CD4-positive, CD25-positive, alpha-beta regulatory T cell (primary cell): ENCODE data around the gene TMEM44. TPM values are rescaled to one million over a fixed set of nuclear protein-coding genes. Genes with fewer than 3 reads are reported as not detected.
A peak's percentile ranks its signal among the peaks of the same experiment; 100 is the strongest.
"Not testable (repeated sequence)": the region's sequence is repeated elsewhere in the genome, so short reads cannot be mapped to it uniquely, and the experiment has no call there.

Experiments used
- ATAC-seq, 2 donors: fragments of 150-1000 bp; cut with Tn5 transposase; one replicate each; pipeline ENCODE4 v1.10.0; 2021; ENCODE audit warnings: low read depth in 2 of 2, moderate number of reproducible peaks in 2 of 2, moderate library complexity in 1 of 2
- DNase-seq, 3 donors: peaks; one replicate each; pipeline versions ENCODE4 v3.0.0 to v3.0.0-alpha.2; 2012 to 2022; ENCODE audit warnings: mixed read lengths in 1 of 3
- H3K27ac ChIP-seq: one replicate; pipeline ENCODE4 v1.7.0; 2013; ENCODE audit warnings: mild to moderate bottlenecking, low read length; ENCODE audit not compliant: insufficient read depth, poor library complexity, severe bottlenecking
- H3K27me3 ChIP-seq: one replicate; pipeline ENCODE4 v1.7.0; 2013; ENCODE audit warnings: low read length; ENCODE audit not compliant: control insufficient read depth, insufficient read depth
- H3K36me3 ChIP-seq: one replicate; pipeline ENCODE4 v1.7.0; 2013; ENCODE audit warnings: mild to moderate bottlenecking, low read length, moderate library complexity; ENCODE audit not compliant: control insufficient read depth, insufficient read depth
- H3K4me1 ChIP-seq: 2 replicates; pipeline ENCODE4 v1.7.0; 2013; ENCODE audit warnings: mild to moderate bottlenecking, low read length; ENCODE audit not compliant: insufficient read depth, control insufficient read depth, poor library complexity, severe bottlenecking
- H3K4me3 ChIP-seq: one replicate; pipeline ENCODE4 v1.7.0; 2013; ENCODE audit warnings: low read depth, mild to moderate bottlenecking, low read length, moderate library complexity
- H3K9me3 ChIP-seq, 2 experiments: 1 replicate in 1 of 2; 2 replicates in 1 of 2; pipeline ENCODE4 v1.7.0; 2013; ENCODE audit warnings: low read length in 2 of 2, mild to moderate bottlenecking in 1 of 2, moderate library complexity in 1 of 2; ENCODE audit not compliant: control insufficient read depth in 2 of 2
- H3K27ac Mint-ChIP-seq, 3 donors: one replicate each; pipeline ENCODE4 v1.8.0; 2020 to 2022; ENCODE audit warnings: mild to moderate bottlenecking in 3 of 3, mixed read lengths in 3 of 3, moderate library complexity in 2 of 3
- H3K27me3 Mint-ChIP-seq: one replicate; pipeline ENCODE4 v1.8.0; 2022; ENCODE audit warnings: mild to moderate bottlenecking, mixed read lengths
- H3K36me3 Mint-ChIP-seq: one replicate; pipeline ENCODE4 v1.8.0; 2020; ENCODE audit warnings: mixed read lengths
- H3K4me1 Mint-ChIP-seq, 4 donors: one replicate each; pipeline ENCODE4 v1.8.0; 2020 to 2022; ENCODE audit warnings: mixed read lengths in 4 of 4, mild to moderate bottlenecking in 1 of 4
- H3K4me3 Mint-ChIP-seq, 4 donors: one replicate each; pipeline ENCODE4 v1.8.0; 2020 to 2022; ENCODE audit warnings: mild to moderate bottlenecking in 4 of 4, mixed read lengths in 4 of 4, moderate library complexity in 3 of 4
- H3K9me3 Mint-ChIP-seq, 7 donors: one replicate each; pipeline ENCODE4 v1.8.0; 2020 to 2022; ENCODE audit warnings: mixed read lengths in 7 of 7, mild to moderate bottlenecking in 3 of 7, moderate library complexity in 2 of 7
- polyA plus RNA-seq, 4 donors: library from polyadenylated mRNA; unstranded; fragments of 300-500 nt; fragmentation: Illumina TruSeq; gene quantifications; one replicate each; pipeline ENCODE4 v1.2.3, GENCODE V29; 2021
- total RNA-seq: library from RNA; stranded (reverse); gene quantifications from one replicate; pipeline ENCODE4 v1.2.3, GENCODE V29; 2022

TMEM44 gene
- total and polyA plus RNA-seq, 5 donors from 2014 or later = 0.41 to 5.5 (median 0.75) TPM

- DNase-seq = no peak
- no peak overlapping the region for H3K4me3 Mint-ChIP-seq
- no peak overlapping the region for H3K4me3 ChIP-seq
- no peak overlapping the region for H3K27ac ChIP-seq
- no peaks in the 10 kb centered on the region for H3K4me1 ChIP-seq
- H3K36me3 Mint-ChIP-seq = no peaks in the 10 kb centered on the region
- H3K36me3 ChIP-seq = no peaks in the 10 kb centered on the region
- no peaks in the 10 kb centered on the region for H3K4me1 Mint-ChIP-seq
- no peaks in the 10 kb centered on the region for H3K27me3 ChIP-seq
- H3K27ac Mint-ChIP-seq = peak overlapping the region in 1 of 3 donors; percentile 64
- ATAC-seq = no peak
- no peaks in the 10 kb centered on the region for H3K9me3 ChIP-seq
- H3K9me3 Mint-ChIP-seq = peaks cover 0 to 3% (median 0%) of the 10 kb centered on the region in 7 donors
- H3K27me3 Mint-ChIP-seq = no peaks in the 10 kb centered on the region
These were observed 26.3 kb downstream of the TMEM44 start for GRCh38 chr3:194606941-194607340.

DNA sequence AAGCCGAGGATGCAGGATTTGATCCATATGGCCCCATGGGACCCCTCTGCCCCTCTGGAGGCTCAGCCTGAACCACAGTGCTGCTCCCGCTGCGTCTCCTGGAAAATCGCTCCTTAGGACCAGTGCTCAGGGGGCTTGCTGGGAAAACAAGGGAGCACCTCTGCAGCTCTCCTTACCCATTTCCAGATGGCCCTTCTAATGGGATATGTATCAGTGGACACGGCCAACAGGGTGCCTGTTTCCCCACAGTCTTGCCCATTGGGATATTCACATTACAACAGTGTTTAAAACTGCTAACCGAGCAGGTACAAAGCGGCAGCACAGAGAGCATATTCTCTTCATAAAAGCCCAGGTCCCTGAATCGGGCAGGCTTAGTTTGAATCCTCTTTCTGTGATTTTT is 27.1 kb downstream of the TMEM44 start:
- no peak overlapping the region for H3K27ac ChIP-seq
- no peaks in the 10 kb centered on the region for H3K27me3 ChIP-seq
- peaks cover 0 to 3% (median 0%) of the 10 kb centered on the region in 7 donors for H3K9me3 Mint-ChIP-seq
- no peak overlapping the region for H3K4me3 Mint-ChIP-seq
- no peaks in the 10 kb centered on the region for H3K36me3 Mint-ChIP-seq
- H3K27me3 Mint-ChIP-seq = no peaks in the 10 kb centered on the region
- H3K4me1 ChIP-seq = no peaks in the 10 kb centered on the region
- no peak for DNase-seq
- no peak overlapping the region for H3K27ac Mint-ChIP-seq
- H3K9me3 ChIP-seq = no peaks in the 10 kb centered on the region
- H3K36me3 ChIP-seq = no peaks in the 10 kb centered on the region
- no peak for ATAC-seq
- H3K4me3 ChIP-seq = no peak overlapping the region
- no peaks in the 10 kb centered on the region for H3K4me1 Mint-ChIP-seq

- not testable (repeated sequence) for H3K27me3 ChIP-seq, H3K9me3 ChIP-seq, H3K4me1 Mint-ChIP-seq, H3K9me3 Mint-ChIP-seq, H3K36me3 Mint-ChIP-seq, H3K27ac ChIP-seq, H3K27ac Mint-ChIP-seq, DNase-seq, ATAC-seq, H3K27me3 Mint-ChIP-seq, H3K36me3 ChIP-seq, H3K4me3 ChIP-seq, H3K4me1 ChIP-seq
- H3K4me3 Mint-ChIP-seq = peak overlapping the region in 1 of 4 donors; percentile 61
These were observed 27.9 kb downstream of the TMEM44 start for GRCh38 chr3:194605314-194605713.

DNA sequence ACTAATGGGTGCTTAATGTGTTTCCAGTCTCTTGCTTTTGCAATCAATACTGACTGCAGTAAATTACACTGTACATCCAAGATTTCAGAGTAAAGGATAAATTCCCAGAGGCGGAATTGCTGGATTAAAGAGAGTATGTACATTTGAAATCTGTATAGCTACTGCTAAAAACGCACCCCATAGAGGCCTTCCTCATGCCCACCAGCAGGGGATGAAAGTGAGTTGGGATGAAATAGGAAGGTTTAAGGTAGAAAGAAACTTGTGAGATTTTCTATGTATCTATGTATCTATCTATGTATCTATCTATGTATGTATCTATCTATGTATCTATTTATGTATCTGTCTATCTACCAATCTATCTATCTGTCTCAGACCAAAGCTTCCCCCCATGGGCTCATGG is 28.4 kb downstream of the TMEM44 start:
- no peaks in the 10 kb centered on the region for H3K36me3 Mint-ChIP-seq

GRCh38 chr3:194604126-194604525 is 29.1 kb downstream of the TMEM44 start:
- Histone ChIP-seq H3K27me3 (no peaks in the 10 kb centered on the region), H3K4me1 (no peaks in the 10 kb centered on the region), H3K36me3 (no peaks in the 10 kb centered on the region), H3K4me3 (no peak overlapping the region), H3K9me3 (no peaks in the 10 kb centered on the region), H3K27ac (no peak overlapping the region)
- H3K27ac Mint-ChIP-seq = no peak overlapping the region
- ATAC-seq (no peak), DNase-seq (no peak)
- no peaks in the 10 kb centered on the region for H3K36me3 Mint-ChIP-seq
- no peaks in the 10 kb centered on the region for H3K27me3 Mint-ChIP-seq
- H3K4me3 Mint-ChIP-seq = no peak overlapping the region
- no peaks in the 10 kb centered on the region for H3K9me3 Mint-ChIP-seq
- H3K4me1 Mint-ChIP-seq = no peaks in the 10 kb centered on the region

More for the DNA sequence above, 28.4 kb downstream of the TMEM44 start:
- DNase-seq (no peak), ATAC-seq (no peak)
- Histone ChIP-seq H3K4me3 (no peak overlapping the region), H3K27ac (no peak overlapping the region), H3K9me3 (no peaks in the 10 kb centered on the region), H3K4me1 (no peaks in the 10 kb centered on the region), H3K27me3 (no peaks in the 10 kb centered on the region), H3K36me3 (no peaks in the 10 kb centered on the region)
- Mint-ChIP-seq H3K4me1 (no peaks in the 10 kb centered on the region), H3K27ac (no peak overlapping the region), H3K27me3 (no peaks in the 10 kb centered on the region), H3K4me3 (peak overlapping the region in 1 of 4 donors; percentile 61), H3K9me3 (no peaks in the 10 kb centered on the region)

DNA sequence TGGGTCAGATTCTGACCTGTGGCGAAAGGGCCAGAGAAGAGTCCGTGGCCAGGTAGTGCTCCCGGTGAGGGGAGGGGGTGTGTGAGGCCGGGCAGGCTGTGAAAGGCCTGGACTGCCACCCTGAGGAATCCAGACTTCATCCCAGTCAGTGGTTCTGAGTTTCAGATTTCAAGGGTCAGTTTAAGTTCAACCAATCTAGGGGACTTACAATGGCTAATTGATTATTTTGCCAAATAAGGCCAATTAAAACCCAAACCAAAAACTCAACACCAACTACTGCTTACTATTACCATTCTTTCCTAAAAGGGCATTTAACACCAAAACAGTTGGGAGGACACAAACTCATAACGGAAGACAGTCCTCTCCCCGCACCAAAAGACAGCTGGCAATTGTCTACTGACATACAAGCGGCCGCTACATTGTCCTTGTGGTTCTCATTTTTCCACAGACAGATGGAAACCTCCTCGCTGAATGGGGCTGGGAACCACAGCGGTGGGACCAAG is 30.5 kb downstream of the TMEM44 start:
- no peaks in the 10 kb centered on the region for H3K36me3 Mint-ChIP-seq
- no peak overlapping the region for H3K27ac Mint-ChIP-seq
- Histone ChIP-seq H3K36me3 (no peaks in the 10 kb centered on the region), H3K27ac (no peak overlapping the region), H3K4me1 (no peaks in the 10 kb centered on the region), H3K9me3 (no peaks in the 10 kb centered on the region), H3K27me3 (no peaks in the 10 kb centered on the region), H3K4me3 (no peak overlapping the region)
- H3K4me1 Mint-ChIP-seq = no peaks in the 10 kb centered on the region
- DNase-seq = no peak
- no peaks in the 10 kb centered on the region for H3K9me3 Mint-ChIP-seq
- ATAC-seq = no peak
- H3K4me3 Mint-ChIP-seq = no peak overlapping the region
- no peaks in the 10 kb centered on the region for H3K27me3 Mint-ChIP-seq

DNA sequence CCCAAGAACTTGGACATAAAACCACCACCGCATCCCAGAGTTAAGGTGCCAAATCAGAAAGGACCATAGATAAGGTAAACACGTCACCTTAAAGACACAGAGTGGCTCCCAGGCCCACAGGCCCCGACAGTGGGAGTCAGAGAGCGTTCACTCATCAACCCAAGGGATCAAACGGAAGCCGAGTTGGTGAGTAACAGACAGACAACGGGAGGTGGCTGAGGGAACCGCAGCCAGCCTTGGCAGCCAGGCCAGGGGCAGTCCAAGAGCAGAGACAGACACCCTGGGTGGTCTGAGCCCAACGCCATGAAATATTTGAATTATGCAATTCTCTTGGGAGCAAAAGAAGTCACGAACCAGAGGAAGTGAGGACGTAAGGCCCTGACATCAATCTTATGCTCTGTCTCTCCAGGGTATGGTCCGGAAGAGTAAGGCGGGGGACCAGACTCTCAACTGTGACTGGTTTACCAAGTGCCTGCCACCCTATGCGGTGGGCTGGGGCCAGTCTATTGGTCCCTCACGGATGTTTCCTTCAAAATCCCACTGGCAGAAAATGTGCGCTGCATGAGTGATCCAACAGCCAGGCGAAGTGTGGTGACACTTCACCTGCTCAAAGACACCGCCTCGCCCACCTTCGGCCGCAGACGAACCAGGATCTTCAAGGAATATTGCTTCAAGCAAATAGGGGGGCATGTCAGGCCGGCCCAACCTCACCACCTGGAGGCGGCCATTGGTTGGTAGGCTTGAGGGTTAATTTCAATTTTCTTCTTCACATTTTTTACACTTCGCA is 34.3 kb downstream of the TMEM44 start:
- Mint-ChIP-seq H3K4me3 (no peak overlapping the region), H3K27ac (peak overlapping the region in 1 of 3 donors; percentile 38), H3K27me3 (no peaks in the 10 kb centered on the region), H3K4me1 (peaks cover 0 to 6% (median 6%) of the 10 kb centered on the region in 4 donors), H3K9me3 (no peaks in the 10 kb centered on the region), H3K36me3 (no peaks in the 10 kb centered on the region)
- no peak overlapping the region for H3K27ac ChIP-seq
- H3K4me1 ChIP-seq = no peaks in the 10 kb centered on the region
- ATAC-seq (no peak), DNase-seq (no peak)
- no peaks in the 10 kb centered on the region for H3K27me3 ChIP-seq
- H3K36me3 ChIP-seq = no peaks in the 10 kb centered on the region
- H3K4me3 ChIP-seq = no peak overlapping the region
- no peaks in the 10 kb centered on the region for H3K9me3 ChIP-seq

GRCh38 chr3:194596906-194597305 is 36.3 kb downstream of the TMEM44 start:
- no peaks in the 10 kb centered on the region for H3K36me3 ChIP-seq
- H3K27ac ChIP-seq = no peak overlapping the region
- H3K4me1 ChIP-seq = no peaks in the 10 kb centered on the region
- H3K27me3 Mint-ChIP-seq = no peaks in the 10 kb centered on the region
- H3K4me1 Mint-ChIP-seq = peaks cover 0 to 6% (median 6%) of the 10 kb centered on the region in 4 donors
- H3K27me3 ChIP-seq = no peaks in the 10 kb centered on the region
- H3K9me3 ChIP-seq = no peaks in the 10 kb centered on the region
- H3K27ac Mint-ChIP-seq = no peak overlapping the region
- ATAC-seq (no peak), DNase-seq (no peak)
- H3K4me3 Mint-ChIP-seq = no peak overlapping the region
- H3K36me3 Mint-ChIP-seq = no peaks in the 10 kb centered on the region
- H3K9me3 Mint-ChIP-seq = no peaks in the 10 kb centered on the region
- no peak overlapping the region for H3K4me3 ChIP-seq
